ENCODE data around the gene GIGYF1. TPM values are rescaled to one million over a fixed set of nuclear protein-coding genes. Genes with fewer than 3 reads are reported as not detected.
"Not testable (repeated sequence)": the region's sequence is repeated elsewhere in the genome, so short reads cannot be mapped to it uniquely, and the experiment has no call there.

The GIGYF1 gene, protein sequence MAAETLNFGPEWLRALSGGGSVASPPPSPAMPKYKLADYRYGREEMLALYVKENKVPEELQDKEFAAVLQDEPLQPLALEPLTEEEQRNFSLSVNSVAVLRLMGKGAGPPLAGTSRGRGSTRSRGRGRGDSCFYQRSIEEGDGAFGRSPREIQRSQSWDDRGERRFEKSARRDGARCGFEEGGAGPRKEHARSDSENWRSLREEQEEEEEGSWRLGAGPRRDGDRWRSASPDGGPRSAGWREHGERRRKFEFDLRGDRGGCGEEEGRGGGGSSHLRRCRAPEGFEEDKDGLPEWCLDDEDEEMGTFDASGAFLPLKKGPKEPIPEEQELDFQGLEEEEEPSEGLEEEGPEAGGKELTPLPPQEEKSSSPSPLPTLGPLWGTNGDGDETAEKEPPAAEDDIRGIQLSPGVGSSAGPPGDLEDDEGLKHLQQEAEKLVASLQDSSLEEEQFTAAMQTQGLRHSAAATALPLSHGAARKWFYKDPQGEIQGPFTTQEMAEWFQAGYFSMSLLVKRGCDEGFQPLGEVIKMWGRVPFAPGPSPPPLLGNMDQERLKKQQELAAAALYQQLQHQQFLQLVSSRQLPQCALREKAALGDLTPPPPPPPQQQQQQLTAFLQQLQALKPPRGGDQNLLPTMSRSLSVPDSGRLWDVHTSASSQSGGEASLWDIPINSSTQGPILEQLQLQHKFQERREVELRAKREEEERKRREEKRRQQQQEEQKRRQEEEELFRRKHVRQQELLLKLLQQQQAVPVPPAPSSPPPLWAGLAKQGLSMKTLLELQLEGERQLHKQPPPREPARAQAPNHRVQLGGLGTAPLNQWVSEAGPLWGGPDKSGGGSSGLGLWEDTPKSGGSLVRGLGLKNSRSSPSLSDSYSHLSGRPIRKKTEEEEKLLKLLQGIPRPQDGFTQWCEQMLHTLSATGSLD (N-terminal part only)
- total RNA-seq (2014; rRNA removed; shearing (Covaris generic); ENCODE audit: low replicate concordance): 9.6 and 10.6 TPM in 2 replicates

DNA sequence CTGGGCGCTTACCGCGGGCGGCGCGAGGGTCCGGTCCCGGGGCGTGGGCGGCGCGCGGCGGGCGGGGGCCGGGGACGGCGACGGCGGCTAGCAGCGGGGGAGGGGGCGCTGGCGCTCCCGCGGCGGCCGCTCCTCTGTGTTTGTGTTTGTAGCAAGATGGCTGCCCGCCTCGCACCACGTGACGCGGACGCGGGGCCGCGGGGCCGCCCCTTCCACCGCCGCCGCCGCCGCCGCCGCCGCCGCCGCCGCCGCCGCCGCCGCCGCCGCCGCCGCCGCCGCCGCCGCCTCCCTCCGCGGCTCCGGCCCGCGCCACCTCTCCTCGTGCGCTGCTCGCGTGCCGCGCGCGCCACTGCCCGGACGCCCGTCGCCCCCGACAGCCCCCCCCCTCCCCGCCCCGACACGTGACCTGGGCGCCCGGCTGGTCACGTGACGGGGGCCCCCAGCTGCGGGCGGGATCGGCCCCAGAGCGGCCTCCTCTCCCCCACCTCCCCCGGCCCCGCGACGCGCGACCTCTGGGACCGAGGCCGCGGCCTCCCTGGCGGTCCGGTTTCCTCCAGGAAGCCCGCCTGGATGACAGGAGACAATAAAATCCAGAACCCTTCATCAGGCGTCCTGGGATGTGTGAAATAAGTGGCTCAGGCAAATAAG, at the start of gene GIGYF1:
GIGYF1 (minus strand) TSS at position 153 of the 648 bp plus-strand sequence. CDS start 6,012 bp downstream, outside the sequence.
- DNase-seq (ENCODE audit: low read depth): no peak
- in situ Hi-C loops (cut with HindIII; ENCODE audit: low pct_unique_long_range_greater_than_20kb, low sequenced_read_pairs): no loop called here

DNA sequence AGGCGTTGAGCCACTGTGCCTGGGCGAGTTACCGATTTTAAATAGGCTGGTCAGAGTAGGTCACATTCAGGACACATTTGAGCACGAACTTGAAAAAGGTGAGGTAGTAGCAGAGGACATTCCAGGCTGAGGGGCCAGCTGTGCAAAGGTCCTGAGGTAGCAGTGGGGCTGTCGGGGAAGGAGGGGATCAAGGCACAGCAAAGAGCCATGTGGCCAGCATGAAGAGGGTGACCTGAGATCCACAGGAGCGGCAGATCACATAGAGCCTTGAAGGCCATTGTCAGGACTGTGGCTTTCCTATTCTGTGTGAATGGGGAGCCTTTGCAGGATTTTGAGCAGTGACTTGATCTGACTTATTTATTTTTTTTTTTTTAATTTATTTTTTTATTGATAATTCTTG, 45.9 kb upstream of the GIGYF1 start:
- in situ Hi-C loops (cut with HindIII; ENCODE audit: low pct_unique_long_range_greater_than_20kb, low sequenced_read_pairs): no loop called here
- DNase-seq (ENCODE audit: low read depth): no peak

DNA sequence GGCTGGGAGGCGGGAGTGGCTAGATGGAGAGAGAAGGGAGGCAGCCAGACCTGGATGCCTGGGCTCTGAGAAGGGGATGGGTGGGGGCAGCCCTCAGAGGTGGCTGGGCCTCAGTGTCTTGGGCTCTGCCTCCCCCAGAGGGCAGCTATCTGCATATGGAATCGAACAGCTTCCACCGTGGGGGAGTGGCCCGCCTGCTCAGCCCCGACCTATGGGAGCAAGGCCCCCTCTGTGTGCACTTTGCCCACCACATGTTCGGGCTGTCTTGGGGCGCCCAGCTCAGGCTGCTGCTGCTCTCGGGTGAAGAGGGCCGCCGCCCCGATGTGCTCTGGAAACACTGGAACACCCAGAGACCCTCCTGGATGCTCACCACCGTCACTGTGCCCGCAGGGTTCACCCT, 42.6 kb upstream of the GIGYF1 start:
- no peak for DNase-seq (ENCODE audit: low read depth)
- in situ Hi-C loops (cut with HindIII; ENCODE audit: low pct_unique_long_range_greater_than_20kb, low sequenced_read_pairs): no loop called here

DNA sequence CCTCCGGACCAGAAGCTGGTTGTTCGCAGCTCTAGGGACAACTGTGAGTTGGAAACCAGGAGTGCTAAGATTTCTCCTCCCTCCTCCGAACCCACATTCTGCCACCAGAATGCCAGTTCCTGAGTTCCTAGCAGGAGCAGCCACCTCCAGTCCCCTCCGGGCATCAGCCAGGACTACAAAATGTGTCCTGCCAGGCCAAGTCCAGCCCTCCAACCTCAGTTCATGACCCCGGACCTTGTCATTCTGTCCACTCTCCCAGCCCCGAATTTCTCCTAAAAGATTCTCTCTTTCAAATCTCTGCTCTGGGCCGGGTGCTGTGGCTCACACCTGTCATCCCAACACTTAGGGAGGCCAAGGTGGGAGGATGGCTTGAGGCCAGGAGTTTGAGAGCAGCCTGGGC, 41.7 kb upstream of the GIGYF1 start:
- DNase-seq (ENCODE audit: low read depth): no peak
- in situ Hi-C loops (cut with HindIII; ENCODE audit: low pct_unique_long_range_greater_than_20kb, low sequenced_read_pairs): no loop called here

DNA sequence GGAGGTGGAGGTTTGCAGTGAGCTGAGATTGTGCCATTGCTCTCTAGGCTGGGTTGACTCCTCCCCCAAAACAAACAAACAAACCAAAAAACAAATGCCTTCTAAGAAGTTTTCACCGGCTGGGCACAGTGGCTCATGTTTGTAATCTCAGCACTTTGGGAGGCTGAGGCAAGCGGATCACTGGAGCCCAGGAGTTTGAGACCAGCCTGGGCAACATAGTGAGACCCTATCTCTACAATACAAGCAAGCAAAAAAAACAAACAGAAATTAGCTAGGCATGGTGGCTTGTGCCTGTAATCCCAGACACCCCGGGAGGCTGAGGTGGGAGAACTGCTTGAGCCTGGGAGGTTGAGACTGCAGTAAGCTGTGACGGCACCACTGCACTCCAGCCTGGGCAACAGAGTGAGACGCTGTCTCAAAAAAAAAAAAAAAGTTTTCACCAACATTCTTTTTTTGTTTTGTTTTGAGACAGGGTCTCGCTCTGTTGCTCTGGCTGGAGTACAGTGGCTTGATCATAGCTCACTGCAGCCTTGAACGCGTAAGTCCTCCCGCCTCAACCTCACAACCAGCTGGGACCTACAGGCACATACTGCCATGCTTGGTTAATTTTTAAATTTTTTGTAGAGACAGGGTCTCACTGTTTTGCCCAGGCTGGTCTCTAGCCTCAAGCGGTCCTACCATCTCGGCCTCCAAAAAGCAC, 38.0 kb upstream of the GIGYF1 start:
- in situ Hi-C loops (cut with HindIII; ENCODE audit: low pct_unique_long_range_greater_than_20kb, low sequenced_read_pairs): no loop called here
- DNase-seq (ENCODE audit: low read depth): no peak

DNA sequence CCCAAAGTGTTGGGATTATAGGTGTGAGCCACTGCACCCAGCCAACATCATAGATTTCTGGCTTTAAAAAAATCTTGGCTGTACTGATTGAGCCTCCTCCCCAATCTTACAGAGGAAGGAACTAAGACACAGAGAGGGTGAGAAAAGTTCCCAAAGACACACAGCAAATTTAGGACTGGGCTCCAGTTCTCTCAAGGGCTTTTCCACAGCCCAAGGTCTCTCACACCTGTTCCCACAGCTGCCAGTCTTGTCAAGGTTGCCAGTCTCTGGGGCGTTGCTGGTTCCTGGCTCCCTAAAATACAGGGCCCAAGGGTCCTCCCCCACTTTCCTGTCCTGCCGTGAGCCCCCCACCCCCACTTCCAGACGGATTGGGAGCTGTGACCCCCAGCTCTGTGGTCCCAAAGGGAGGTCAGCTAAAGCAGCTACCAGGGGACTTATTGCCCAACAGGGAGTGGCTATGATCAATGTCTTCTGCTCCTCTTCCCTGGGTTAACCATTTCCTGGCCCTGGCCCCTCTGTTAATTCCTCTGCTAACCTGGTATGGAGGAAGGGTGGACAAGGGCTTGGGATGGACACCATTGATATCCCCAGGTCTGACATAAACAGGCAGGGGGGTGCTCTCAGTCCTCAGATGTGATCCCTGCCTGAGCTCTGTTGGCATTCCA, 36.2 kb upstream of the GIGYF1 start:
- in situ Hi-C loops (cut with HindIII; ENCODE audit: low pct_unique_long_range_greater_than_20kb, low sequenced_read_pairs): no loop called here
- DNase-seq (ENCODE audit: low read depth): no peak

DNA sequence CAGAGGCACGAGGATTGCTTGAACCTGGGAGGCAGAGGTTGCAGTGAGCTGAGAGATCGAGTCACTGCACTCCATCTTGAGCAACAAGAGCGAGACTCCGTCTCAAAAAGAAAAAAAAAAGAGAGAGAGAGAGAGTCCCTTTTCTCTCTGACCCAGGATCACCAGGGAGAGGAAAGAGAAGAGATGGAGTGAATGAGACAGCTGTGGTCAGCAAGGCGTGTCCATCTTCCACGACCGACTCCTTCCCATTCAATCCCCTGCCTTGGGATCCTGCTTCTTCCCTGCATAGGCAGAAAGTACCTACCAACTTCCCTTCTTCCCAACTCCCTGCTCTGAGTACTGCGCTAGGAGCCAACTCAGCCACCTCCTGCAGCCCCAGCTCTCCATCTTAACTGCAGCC, 34.1 kb upstream of the GIGYF1 start:
- in situ Hi-C loops (cut with HindIII; ENCODE audit: low pct_unique_long_range_greater_than_20kb, low sequenced_read_pairs): no loop called here
- no peak for DNase-seq (ENCODE audit: low read depth)

DNA sequence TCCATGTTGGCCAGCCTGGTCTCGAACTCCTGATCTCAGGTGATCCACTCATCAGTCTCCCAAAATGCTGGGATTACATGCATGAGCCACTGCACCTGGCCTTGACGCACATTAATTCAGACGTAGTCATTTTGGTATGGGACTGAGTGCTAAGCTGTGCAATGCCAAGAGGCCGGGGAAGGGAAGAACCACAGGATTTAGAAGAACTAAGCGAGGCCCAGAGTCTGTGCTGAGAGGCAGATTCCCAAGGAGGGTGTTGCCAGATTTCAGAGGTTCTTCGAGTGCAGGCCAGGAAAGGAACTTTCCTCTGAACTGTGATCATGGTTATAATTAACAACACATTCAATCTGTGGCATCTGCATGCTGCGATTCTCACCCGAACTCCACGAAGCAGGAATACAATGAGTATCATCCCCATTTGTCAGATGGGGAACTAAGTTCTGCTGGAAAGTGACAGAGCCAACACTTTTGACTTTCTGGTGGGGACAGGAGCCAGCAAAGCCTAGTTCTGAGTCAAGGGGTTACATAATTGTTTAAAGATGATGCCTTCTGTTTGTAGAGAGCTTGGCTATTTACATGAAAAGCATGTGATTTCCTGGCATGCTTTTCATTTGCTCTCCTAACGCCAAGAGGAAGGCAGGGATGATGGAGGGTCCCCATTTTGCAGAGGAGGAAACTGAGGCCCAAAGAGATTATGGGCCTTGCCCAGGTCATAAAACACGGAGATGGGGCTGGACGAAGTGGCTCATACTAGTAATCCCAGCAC, 33.1 kb upstream of the GIGYF1 start:
- DNase-seq (ENCODE audit: low read depth): no peak
- in situ Hi-C loops (cut with HindIII; ENCODE audit: low pct_unique_long_range_greater_than_20kb, low sequenced_read_pairs): no loop called here

DNA sequence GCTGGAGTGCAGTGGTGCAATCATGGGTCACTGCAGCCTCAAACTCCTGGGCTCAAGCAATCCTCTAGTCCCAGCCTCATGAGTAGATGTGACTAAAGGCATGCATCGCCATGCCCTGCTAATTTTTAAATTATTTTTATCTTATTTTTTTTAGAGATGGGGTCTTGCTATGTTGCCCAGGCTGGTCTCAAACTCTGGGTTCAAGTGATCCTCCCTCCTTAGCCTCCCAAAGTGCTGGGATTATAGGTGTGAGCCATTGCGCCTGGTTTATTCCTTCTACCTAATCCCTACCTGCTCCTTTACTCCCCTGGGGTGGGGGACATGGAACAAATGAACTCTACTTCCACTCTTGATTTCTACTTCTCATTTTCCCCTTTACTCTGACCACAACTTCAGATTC, 30.3 kb upstream of the GIGYF1 start:
- DNase-seq (ENCODE audit: low read depth); in situ Hi-C loops (cut with HindIII; ENCODE audit: low pct_unique_long_range_greater_than_20kb, low sequenced_read_pairs): not testable (repeated sequence)

DNA sequence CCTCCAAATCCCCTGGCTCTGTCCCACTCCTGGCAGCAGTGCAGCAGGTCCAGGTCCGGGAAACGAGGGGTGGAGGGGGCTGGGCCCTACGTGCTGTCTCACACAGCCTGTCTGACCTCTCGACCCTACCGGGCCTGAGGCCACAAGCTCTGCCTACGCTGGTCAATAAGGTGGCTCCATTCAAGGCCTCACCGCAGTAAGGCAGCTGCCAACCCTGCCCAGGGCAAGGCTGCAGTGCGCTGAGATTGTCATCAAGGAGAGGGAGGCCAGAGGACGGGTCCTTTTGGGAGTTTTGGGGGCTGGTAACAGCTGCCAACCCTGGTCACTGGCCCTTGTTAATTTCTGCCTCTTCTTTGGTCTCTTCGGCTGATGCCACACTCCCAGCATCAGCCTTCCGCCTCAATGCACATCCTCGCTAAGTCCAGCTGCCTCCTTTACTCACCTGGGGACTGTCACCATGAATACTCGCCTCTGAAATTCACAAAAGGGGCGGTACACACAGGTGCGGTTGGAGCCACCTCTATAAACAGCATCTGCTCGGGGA, 29.8 kb upstream of the GIGYF1 start:
- in situ Hi-C loops (cut with HindIII; ENCODE audit: low pct_unique_long_range_greater_than_20kb, low sequenced_read_pairs): no loop called here
- DNase-seq (ENCODE audit: low read depth): no peak

DNA sequence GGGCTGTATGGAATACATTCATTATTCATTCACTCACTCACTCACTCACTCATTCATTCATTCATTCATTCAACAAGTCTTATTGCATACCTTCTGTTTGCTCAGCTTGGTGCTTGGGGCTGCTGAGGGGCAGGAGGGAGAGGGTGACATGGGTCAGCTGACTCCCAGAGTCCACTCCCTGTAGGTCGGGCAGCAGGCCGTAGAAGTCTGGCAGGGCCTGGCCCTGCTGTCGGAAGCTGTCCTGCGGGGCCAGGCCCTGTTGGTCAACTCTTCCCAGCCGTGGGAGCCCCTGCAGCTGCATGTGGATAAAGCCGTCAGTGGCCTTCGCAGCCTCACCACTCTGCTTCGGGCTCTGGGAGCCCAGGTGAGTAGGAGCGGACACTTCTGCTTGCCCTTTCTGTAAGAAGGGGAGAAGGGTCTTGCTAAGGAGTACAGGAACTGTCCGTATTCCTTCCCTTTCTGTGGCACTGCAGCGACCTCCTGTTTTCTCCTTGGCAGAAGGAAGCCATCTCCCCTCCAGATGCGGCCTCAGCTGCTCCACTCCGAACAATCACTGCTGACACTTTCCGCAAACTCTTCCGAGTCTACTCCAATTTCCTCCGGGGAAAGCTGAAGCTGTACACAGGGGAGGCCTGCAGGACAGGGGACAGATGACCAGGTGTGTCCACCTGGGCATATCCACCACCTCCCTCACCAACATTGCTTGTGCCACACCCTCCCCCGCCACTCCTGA, 28.6 kb upstream of the GIGYF1 start:
- no peak for DNase-seq (ENCODE audit: low read depth)
- in situ Hi-C loops (cut with HindIII; ENCODE audit: low pct_unique_long_range_greater_than_20kb, low sequenced_read_pairs): no loop called here

DNA sequence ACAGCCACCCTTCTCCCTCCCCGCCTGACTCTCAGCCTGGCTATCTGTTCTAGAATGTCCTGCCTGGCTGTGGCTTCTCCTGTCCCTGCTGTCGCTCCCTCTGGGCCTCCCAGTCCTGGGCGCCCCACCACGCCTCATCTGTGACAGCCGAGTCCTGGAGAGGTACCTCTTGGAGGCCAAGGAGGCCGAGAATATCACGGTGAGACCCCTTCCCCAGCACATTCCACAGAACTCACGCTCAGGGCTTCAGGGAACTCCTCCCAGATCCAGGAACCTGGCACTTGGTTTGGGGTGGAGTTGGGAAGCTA, 27.4 kb upstream of the GIGYF1 start:
- DNase-seq (ENCODE audit: low read depth): no peak
- in situ Hi-C loops (cut with HindIII; ENCODE audit: low pct_unique_long_range_greater_than_20kb, low sequenced_read_pairs): no loop called here

DNA sequence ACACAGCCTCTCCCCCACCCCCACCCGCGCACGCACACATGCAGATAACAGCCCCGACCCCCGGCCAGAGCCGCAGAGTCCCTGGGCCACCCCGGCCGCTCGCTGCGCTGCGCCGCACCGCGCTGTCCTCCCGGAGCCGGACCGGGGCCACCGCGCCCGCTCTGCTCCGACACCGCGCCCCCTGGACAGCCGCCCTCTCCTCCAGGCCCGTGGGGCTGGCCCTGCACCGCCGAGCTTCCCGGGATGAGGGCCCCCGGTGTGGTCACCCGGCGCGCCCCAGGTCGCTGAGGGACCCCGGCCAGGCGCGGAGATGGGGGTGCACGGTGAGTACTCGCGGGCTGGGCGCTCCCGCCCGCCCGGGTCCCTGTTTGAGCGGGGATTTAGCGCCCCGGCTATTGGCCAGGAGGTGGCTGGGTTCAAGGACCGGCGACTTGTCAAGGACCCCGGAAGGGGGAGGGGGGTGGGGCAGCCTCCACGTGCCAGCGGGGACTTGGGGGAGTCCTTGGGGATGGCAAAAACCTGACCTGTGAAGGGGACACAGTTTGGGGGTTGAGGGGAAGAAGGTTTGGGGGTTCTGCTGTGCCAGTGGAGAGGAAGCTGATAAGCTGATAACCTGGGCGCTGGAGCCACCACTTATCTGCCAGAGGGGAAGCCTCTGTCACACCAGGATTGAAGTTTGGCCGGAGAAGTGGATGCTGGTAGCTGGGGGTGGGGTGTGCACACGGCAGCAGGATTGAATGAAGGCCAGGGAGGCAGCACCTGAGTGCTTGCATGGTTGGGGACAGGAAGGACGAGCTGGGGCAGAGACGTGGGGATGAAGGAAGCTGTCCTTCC, 26.8 kb upstream of the GIGYF1 start:
- in situ Hi-C loops (cut with HindIII; ENCODE audit: low pct_unique_long_range_greater_than_20kb, low sequenced_read_pairs): no loop called here
- no peak for DNase-seq (ENCODE audit: low read depth)

DNA sequence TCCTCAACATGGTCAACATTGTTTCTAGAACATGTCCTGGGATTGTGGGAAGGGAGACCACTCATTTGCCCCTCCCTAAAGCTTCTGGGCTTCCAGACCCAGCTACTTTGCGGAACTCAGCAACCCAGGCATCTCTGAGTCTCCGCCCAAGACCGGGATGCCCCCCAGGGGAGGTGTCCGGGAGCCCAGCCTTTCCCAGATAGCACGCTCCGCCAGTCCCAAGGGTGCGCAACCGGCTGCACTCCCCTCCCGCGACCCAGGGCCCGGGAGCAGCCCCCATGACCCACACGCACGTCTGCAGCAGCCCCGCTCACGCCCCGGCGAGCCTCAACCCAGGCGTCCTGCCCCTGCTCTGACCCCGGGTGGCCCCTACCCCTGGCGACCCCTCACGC, 26.2 kb upstream of the GIGYF1 start, which contains the start of gene EPO:
EPO (plus strand) TSS at position 190 of the 392 bp plus-strand sequence. CDS start 513 bp downstream, outside the sequence.
- in situ Hi-C loops (cut with HindIII; ENCODE audit: low pct_unique_long_range_greater_than_20kb, low sequenced_read_pairs): no loop called here
- no peak for DNase-seq (ENCODE audit: low read depth)

DNA sequence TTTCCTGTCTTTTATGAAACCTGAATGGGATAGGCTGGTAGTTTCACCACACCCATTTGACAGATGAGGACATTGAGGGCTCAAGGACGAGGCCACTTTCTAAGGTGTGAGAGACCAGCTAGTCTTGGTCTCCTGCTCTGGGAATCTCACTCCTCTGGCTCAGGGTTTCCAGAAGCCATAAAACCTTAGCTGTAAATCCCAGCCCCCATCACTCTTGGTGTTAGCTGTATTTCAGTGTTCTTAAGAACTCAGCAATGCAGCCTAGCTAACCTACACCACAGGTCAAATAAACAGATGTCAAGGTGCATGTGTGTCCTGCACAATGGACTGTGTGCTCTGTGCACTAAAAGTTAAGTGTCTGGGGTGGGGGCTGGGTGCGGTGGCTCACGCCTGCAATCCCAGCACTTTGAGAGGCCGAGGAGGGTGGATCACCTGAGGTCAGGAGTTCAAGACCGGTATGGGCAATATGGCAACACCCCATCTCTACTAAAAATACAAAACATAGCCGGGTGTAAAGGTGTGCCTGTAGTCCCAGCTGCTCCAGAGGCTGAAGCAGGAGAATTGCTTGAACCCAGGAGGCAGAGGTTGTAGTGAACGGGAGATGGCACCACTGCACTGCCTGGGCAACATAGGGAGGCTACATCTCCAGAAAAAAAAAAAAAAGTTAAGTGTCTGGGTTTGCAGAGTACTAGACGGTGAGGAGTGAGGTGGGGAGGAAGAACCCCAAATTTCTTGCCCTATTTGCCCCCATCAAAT, 25.7 kb upstream of the GIGYF1 start:
- no peak for DNase-seq (ENCODE audit: low read depth)
- in situ Hi-C loops (cut with HindIII; ENCODE audit: low pct_unique_long_range_greater_than_20kb, low sequenced_read_pairs): no loop called here
